Liver (tissue), 9 donors: ENCODE results near the gene S100A5. TPM values are rescaled to one million over a fixed set of nuclear protein-coding genes. Genes with fewer than 3 reads are reported as not detected.

Experiments
- DNase-seq: peaks from one replicate; pipeline ENCODE4 v3.0.0-alpha.2; 2017; ENCODE audit warnings: low spot score
- H3K27ac ChIP-seq, 2 donors: one replicate each; pipeline ENCODE4 v1.7.0; 2013; ENCODE audit warnings: inconsistent platforms in 2 of 2, low read length in 2 of 2, control low read depth in 1 of 2, low read depth in 1 of 2, mild to moderate bottlenecking in 1 of 2
- H3K27me3 ChIP-seq, 4 donors: one replicate each; pipeline versions ENCODE4 v1.6.1 to v1.7.0; 2013; ENCODE audit warnings: low read length in 3 of 4, inconsistent platforms in 1 of 4, mild to moderate bottlenecking in 1 of 4, moderate library complexity in 1 of 4; ENCODE audit not compliant: control insufficient read depth in 4 of 4, insufficient read depth in 4 of 4
- H3K36me3 ChIP-seq, 4 donors: one replicate each; pipeline versions ENCODE4 v1.6.1 to v1.7.0; 2013; ENCODE audit warnings: low read length in 3 of 4, mild to moderate bottlenecking in 3 of 4, low read depth in 1 of 4, moderate library complexity in 1 of 4; ENCODE audit not compliant: control insufficient read depth in 4 of 4, insufficient read depth in 3 of 4
- H3K4me1 ChIP-seq, 4 donors: one replicate each; pipeline versions ENCODE4 v1.6.1 to v1.7.0; 2013; ENCODE audit warnings: low read length in 3 of 4, mild to moderate bottlenecking in 3 of 4, moderate library complexity in 1 of 4; ENCODE audit not compliant: control insufficient read depth in 4 of 4, insufficient read depth in 4 of 4
- H3K4me3 ChIP-seq, 3 donors: one replicate each; pipeline versions ENCODE4 v1.6.1 to v1.7.0; 2013; ENCODE audit warnings: low read length in 3 of 3, control low read depth in 1 of 3, low read depth in 1 of 3, mild to moderate bottlenecking in 1 of 3
- H3K9ac ChIP-seq, 2 donors: one replicate each; pipeline ENCODE4 v1.7.0; 2013; ENCODE audit warnings: low read length in 2 of 2, mild to moderate bottlenecking in 2 of 2, moderate library complexity in 2 of 2, control low read depth in 1 of 2, low read depth in 1 of 2
- H3K9me3 ChIP-seq, 4 donors: one replicate each; pipeline versions ENCODE4 v1.6.1 to v1.7.0; 2013; ENCODE audit warnings: low read length in 3 of 4; ENCODE audit not compliant: control insufficient read depth in 4 of 4
- EGR1 ChIP-seq, 2 donors: IDR thresholded peaks; 2 replicates each; pipeline ENCODE4 v1.6.1; 2016 to 2018; ENCODE audit warnings: antibody characterized with exemption in 2 of 2, low read depth in 2 of 2
- FOXA1 ChIP-seq: IDR thresholded peaks from 2 replicates; pipeline ENCODE4 v1.6.1; 2016; ENCODE audit warnings: antibody characterized with exemption
- FOXA2 ChIP-seq: IDR thresholded peaks from 2 replicates; pipeline ENCODE4 v1.6.1; 2016; ENCODE audit warnings: antibody characterized with exemption
- GABPA ChIP-seq, 2 donors: IDR thresholded peaks in 1 of 2; conservative IDR thresholded peaks in 1 of 2; 2 replicates each; pipeline ENCODE4 v1.6.1; 2016; ENCODE audit warnings: antibody characterized with exemption in 2 of 2, mild to moderate bottlenecking in 1 of 2, moderate library complexity in 1 of 2
- HNF4A ChIP-seq, 2 donors: conservative IDR thresholded peaks; 2 replicates each; pipeline ENCODE4 v1.6.1; 2016; ENCODE audit warnings: antibody characterized with exemption in 2 of 2, mild to moderate bottlenecking in 2 of 2
- HNF4G ChIP-seq: IDR thresholded peaks from 2 replicates; pipeline ENCODE4 v1.6.1; 2016; ENCODE audit warnings: antibody characterized with exemption
- JUND ChIP-seq, 2 donors: IDR thresholded peaks; 2 replicates each; pipeline ENCODE4 v1.6.1; 2016; ENCODE audit warnings: antibody characterized with exemption in 2 of 2
- NR2F2 ChIP-seq: IDR thresholded peaks from 2 replicates; pipeline ENCODE4 v1.6.1; 2016; ENCODE audit warnings: antibody characterized with exemption
- RAD21 ChIP-seq, 2 donors: IDR thresholded peaks; 2 replicates each; pipeline ENCODE4 v1.6.1; 2016; ENCODE audit warnings: antibody characterized with exemption in 2 of 2, mild to moderate bottlenecking in 2 of 2
- RXRA ChIP-seq, 2 donors: IDR thresholded peaks; 2 replicates each; pipeline ENCODE4 v1.6.1; 2017 to 2018; ENCODE audit warnings: antibody characterized with exemption in 2 of 2, mild to moderate bottlenecking in 1 of 2
- SP1 ChIP-seq: IDR thresholded peaks from 2 replicates; pipeline ENCODE4 v1.6.1; 2018; ENCODE audit warnings: antibody characterized with exemption, mild to moderate bottlenecking
- TAF1 ChIP-seq: conservative IDR thresholded peaks from 2 replicates; pipeline ENCODE4 v1.6.1; 2016; ENCODE audit warnings: antibody characterized with exemption, mild to moderate bottlenecking
- YY1 ChIP-seq: IDR thresholded peaks from 2 replicates; pipeline ENCODE4 v1.6.1; 2016; ENCODE audit warnings: antibody characterized with exemption, mild to moderate bottlenecking
- WGBS: extraction: QIAGEN DNeasy Blood & Tissue Kit; methylation state at CpG from one replicate; pipeline ENCODE4 v1.1.7; 2013; 5-methylcytosine and 5-hydroxymethylcytosine counted together
- polyA plus RNA-seq, 2 donors: library from polyadenylated mRNA; stranded (reverse) in 1 of 2; unstranded in 1 of 2; fragments of 200-250 nt in 1 of 2; fragments of >200 nt in 1 of 2; fragmentation: Nextera tagmentation in 1 of 2; extraction: Ambion mirVana in 1 of 2; gene quantifications; one replicate each; pipeline versions ENCODE4 v1.2.1 to v1.2.3, GENCODE V29; 2013 to 2015
- total RNA-seq, 2 donors: library from RNA; depleted of rRNA; stranded (reverse); fragments of >200 nt; gene quantifications; one replicate each; pipeline ENCODE4 v1.2.3, GENCODE V29; 2014
- TF ChIP-seq, protein P1 (sequence below): IDR thresholded peaks from 2 replicates; pipeline ENCODE4 v1.6.1; 2016; ENCODE audit warnings: antibody characterized with exemption
- TF ChIP-seq, protein P2 (sequence below): IDR thresholded peaks from 2 replicates; pipeline ENCODE4 v1.6.1; 2016; ENCODE audit warnings: antibody characterized with exemption
- TF ChIP-seq, protein P3 (sequence below): IDR thresholded peaks from 2 replicates; pipeline ENCODE4 v1.6.1; 2016; ENCODE audit warnings: antibody characterized with exemption
- TF ChIP-seq, protein P4 (sequence below): IDR thresholded peaks from 2 replicates; pipeline ENCODE4 v1.6.1; 2016; ENCODE audit warnings: antibody characterized with exemption, mild to moderate bottlenecking
- TF ChIP-seq, protein P5 (sequence below): fragments of 150-350 bp; IDR thresholded peaks from 2 replicates; pipeline ENCODE4 v1.5.1; 2017; ENCODE audit warnings: improper control_type of control experiment, low read depth, low read length; ENCODE audit not compliant: missing input control
- donor health status: healthy.
- donor health status: healthy.
- donor health status: healthy.
- donor health status: healthy.
- donor health status: healthy.

S100A5 gene
- total and polyA plus RNA-seq, 4 donors: not detected

DNA sequence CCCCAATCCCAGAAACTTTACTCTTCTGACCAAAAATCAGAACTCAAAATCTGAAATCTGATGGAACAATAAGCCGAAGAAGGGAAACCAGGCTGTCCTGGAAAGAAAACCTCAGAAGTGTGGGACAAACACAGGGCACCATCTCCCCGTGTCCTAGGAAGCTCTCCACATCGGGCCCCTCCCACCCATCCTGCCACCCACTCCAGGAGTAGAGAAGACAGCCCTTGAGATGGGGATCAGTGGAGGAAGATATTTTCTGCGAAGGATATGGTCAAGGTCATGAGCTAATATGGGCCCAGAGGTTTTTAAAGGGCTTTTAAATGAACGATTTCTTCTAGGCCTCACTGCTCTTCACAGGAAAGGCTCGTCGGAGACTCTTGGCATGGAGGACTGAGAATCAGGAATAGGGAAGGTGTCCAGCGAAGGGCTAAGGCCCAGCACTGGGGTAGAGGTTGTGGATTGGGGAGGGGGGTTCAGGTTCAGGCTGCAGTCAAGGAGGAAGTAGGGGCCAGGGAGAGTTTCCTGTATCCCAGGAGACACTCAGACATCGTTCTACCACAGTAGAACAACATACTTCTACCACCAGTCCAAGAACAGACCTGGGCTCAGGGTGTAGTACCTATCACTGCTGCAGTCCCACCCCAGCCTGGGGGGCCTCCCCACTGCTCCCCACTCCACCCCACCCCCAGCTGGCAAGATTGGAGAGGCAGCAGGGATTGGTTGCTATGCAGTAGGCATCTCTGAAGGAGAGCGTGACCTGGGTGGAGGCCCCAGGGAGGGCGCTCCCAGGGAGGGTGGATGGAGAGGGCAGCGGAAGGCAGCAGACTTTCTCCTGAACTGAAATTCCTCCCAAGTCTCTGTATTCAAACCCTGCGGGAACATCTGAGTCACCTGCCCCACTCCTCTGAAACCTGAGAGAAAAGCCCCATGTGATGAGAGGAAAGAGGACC, 1.2 kb upstream of the S100A5 start:
- no peaks in the 10 kb centered on the region for H3K9me3 ChIP-seq
- no peak overlapping the region for H3K9ac ChIP-seq
- no peaks in the 10 kb centered on the region for H3K4me1 ChIP-seq
- DNase-seq: no peak
- TF ChIP-seq JUND (IDR thresholded peaks at IDR 0.05) (no peak), FOXA1 (no peak), HNF4G (no peak), FOXA2 (no peak), NR2F2 (no peak), RXRA (IDR thresholded peaks at IDR 0.05) (no peak), YY1 (no peak), EGR1 (IDR thresholded peaks at IDR 0.05; ENCODE audit: low read depth in 2 of 2) (no peak)
- TF ChIP-seq, protein P1, sequence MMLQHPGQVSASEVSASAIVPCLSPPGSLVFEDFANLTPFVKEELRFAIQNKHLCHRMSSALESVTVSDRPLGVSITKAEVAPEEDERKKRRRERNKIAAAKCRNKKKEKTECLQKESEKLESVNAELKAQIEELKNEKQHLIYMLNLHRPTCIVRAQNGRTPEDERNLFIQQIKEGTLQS: no peak
- WGBS: 85% methylated on average over 13 of the region's 13 CpGs
- H3K27ac ChIP-seq: no peak overlapping the region
- H3K27me3 ChIP-seq: no peaks in the 10 kb centered on the region
- no peaks in the 10 kb centered on the region for H3K36me3 ChIP-seq
- no peak overlapping the region for H3K4me3 ChIP-seq

DNA sequence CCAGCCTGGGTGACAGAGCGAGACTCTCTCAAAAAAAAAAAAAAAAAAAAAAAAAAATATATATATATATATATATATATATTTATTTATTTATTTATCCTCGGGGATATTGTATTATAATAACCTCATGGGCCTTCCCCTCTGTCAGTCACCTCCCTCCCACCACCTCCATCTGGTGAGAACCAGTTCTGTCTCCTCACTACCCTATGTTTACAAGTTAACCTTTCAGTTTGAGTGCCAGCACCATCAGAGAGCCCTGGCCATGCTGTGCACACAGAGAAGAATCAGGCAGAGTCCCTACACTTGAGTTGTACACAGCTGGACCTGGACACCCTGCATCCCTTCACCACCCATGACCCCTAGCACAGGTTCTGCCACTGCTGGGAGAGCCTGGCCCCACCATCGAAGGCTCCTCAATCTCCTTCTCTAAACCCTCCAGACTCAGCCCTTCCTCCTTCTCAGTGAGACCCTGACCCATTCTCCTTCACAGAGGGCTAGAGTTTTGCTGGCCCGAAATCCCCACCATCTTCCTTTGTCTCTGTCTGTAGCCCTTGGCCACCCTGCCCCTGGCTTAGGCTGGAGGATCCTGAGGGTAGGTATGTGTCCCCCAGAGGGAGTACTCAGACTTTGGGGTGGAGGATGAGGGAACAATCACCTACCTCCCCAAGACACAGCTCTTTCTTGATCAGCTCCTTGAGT, 1.2 kb downstream of the S100A5 start:
- Histone ChIP-seq H3K4me1 (peaks cover 0 to 4% (median 2%) of the 10 kb centered on the region in 4 donors), H3K27me3 (no peaks in the 10 kb centered on the region), H3K36me3 (no peaks in the 10 kb centered on the region), H3K27ac (no peak overlapping the region), H3K9ac (no peak overlapping the region), H3K4me3 (no peak overlapping the region), H3K9me3 (no peaks in the 10 kb centered on the region)
- DNase-seq: no peak
- 89% methylated on average over 4 of the region's 4 CpGs for WGBS
- TF ChIP-seq GABPA (IDR thresholded peaks at IDR 0.05 in 1 of 2, conservative IDR thresholded peaks at IDR 0.05 in 1 of 2) (no peak), FOXA1 (no peak), HNF4A (conservative IDR thresholded peaks at IDR 0.05) (no peak), HNF4G (no peak), TAF1 (no peak), JUND (IDR thresholded peaks at IDR 0.05) (no peak), NR2F2 (no peak), RAD21 (IDR thresholded peaks at IDR 0.05) (no peak), FOXA2 (no peak), YY1 (no peak), SP1 (no peak), EGR1 (IDR thresholded peaks at IDR 0.05; ENCODE audit: low read depth in 2 of 2) (no peak)
- TF ChIP-seq, protein P2, sequence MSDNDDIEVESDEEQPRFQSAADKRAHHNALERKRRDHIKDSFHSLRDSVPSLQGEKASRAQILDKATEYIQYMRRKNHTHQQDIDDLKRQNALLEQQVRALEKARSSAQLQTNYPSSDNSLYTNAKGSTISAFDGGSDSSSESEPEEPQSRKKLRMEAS: no peak
- TF ChIP-seq, protein P3, sequence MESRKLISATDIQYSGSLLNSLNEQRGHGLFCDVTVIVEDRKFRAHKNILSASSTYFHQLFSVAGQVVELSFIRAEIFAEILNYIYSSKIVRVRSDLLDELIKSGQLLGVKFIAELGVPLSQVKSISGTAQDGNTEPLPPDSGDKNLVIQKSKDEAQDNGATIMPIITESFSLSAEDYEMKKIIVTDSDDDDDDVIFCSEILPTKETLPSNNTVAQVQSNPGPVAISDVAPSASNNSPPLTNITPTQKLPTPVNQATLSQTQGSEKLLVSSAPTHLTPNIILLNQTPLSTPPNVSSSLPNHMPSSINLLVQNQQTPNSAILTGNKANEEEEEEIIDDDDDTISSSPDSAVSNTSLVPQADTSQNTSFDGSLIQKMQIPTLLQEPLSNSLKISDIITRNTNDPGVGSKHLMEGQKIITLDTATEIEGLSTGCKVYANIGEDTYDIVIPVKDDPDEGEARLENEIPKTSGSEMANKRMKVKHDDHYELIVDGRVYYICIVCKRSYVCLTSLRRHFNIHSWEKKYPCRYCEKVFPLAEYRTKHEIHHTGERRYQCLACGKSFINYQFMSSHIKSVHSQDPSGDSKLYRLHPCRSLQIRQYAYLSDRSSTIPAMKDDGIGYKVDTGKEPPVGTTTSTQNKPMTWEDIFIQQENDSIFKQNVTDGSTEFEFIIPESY: no peak
- TF ChIP-seq, protein P4, sequence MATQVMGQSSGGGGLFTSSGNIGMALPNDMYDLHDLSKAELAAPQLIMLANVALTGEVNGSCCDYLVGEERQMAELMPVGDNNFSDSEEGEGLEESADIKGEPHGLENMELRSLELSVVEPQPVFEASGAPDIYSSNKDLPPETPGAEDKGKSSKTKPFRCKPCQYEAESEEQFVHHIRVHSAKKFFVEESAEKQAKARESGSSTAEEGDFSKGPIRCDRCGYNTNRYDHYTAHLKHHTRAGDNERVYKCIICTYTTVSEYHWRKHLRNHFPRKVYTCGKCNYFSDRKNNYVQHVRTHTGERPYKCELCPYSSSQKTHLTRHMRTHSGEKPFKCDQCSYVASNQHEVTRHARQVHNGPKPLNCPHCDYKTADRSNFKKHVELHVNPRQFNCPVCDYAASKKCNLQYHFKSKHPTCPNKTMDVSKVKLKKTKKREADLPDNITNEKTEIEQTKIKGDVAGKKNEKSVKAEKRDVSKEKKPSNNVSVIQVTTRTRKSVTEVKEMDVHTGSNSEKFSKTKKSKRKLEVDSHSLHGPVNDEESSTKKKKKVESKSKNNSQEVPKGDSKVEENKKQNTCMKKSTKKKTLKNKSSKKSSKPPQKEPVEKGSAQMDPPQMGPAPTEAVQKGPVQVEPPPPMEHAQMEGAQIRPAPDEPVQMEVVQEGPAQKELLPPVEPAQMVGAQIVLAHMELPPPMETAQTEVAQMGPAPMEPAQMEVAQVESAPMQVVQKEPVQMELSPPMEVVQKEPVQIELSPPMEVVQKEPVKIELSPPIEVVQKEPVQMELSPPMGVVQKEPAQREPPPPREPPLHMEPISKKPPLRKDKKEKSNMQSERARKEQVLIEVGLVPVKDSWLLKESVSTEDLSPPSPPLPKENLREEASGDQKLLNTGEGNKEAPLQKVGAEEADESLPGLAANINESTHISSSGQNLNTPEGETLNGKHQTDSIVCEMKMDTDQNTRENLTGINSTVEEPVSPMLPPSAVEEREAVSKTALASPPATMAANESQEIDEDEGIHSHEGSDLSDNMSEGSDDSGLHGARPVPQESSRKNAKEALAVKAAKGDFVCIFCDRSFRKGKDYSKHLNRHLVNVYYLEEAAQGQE: no peak
- TF ChIP-seq, protein P5, sequence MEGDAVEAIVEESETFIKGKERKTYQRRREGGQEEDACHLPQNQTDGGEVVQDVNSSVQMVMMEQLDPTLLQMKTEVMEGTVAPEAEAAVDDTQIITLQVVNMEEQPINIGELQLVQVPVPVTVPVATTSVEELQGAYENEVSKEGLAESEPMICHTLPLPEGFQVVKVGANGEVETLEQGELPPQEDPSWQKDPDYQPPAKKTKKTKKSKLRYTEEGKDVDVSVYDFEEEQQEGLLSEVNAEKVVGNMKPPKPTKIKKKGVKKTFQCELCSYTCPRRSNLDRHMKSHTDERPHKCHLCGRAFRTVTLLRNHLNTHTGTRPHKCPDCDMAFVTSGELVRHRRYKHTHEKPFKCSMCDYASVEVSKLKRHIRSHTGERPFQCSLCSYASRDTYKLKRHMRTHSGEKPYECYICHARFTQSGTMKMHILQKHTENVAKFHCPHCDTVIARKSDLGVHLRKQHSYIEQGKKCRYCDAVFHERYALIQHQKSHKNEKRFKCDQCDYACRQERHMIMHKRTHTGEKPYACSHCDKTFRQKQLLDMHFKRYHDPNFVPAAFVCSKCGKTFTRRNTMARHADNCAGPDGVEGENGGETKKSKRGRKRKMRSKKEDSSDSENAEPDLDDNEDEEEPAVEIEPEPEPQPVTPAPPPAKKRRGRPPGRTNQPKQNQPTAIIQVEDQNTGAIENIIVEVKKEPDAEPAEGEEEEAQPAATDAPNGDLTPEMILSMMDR: no peak
- TF ChIP-seq, protein P1: no peak
